AG04450 (cell line): Measurements from ENCODE around the gene TRIO. TPM values are rescaled to one million over a fixed set of nuclear protein-coding genes. Genes with fewer than 3 reads are reported as not detected.

Source experiments
- CTCF ChIA-PET: fragments of 300-600, 350-600 bp; formaldehyde crosslinking; extraction: SDS; loops from one replicate; lab custom pipeline; 2022; ENCODE audit warnings: antibody characterized with exemption, inconsistent platforms; lab: Charles Lee
- POLR2A ChIA-PET: fragments of 350-600 bp; formaldehyde crosslinking; extraction: SDS; loops from one replicate; lab custom pipeline; 2021; ENCODE audit warnings: antibody characterized with exemption, inconsistent platforms; lab: Yijun Ruan, JAX
- DNase-seq: peaks from one replicate; pipeline ENCODE4 v3.0.0-alpha.2; 2011; ENCODE audit warnings: low read depth, low spot score
- H3K27ac ChIP-seq: one replicate; pipeline ENCODE4 v1.5.1; 2012; ENCODE audit warnings: low read depth, low read length, control low read depth
- H3K27me3 ChIP-seq: one replicate; pipeline ENCODE4 v1.6.0; 2012; ENCODE audit warnings: low read length; ENCODE audit not compliant: control insufficient read depth, insufficient read depth
- H3K4me3 ChIP-seq: 2 replicates; pipeline ENCODE4 v1.5.1; 2011; ENCODE audit warnings: mild to moderate bottlenecking, low read depth, low read length, control low read depth
- H3K9me3 ChIP-seq: 2 replicates; pipeline ENCODE4 v1.5.1; 2012; ENCODE audit warnings: low read length; ENCODE audit not compliant: control insufficient read depth, insufficient read depth
- CTCF ChIP-seq: IDR thresholded peaks from 2 replicates; pipeline ENCODE4 v1.5.1; 2011; ENCODE audit warnings: low read depth, low read length, control low read depth, inconsistent platforms
- polyA plus RNA-seq: library from polyadenylated mRNA; depleted of rRNA; stranded (reverse); fragments of >200 nt; gene quantifications from 2 replicates; pipeline ENCODE4 v1.2.3, GENCODE V29; 2011

TRIO gene
- polyA plus RNA-seq, 1 experiment, result 268 TPM

- ChIA-PET POLR2A (interaction anchor here (0.5 kb wide), 1 partner anchor 57 kb away, joined by 4 read pairs; no protein-coding TSS in a partner anchor), CTCF (no interaction called here)
- no peak overlapping the region for H3K4me3 ChIP-seq
- no peaks in the 10 kb centered on the region for H3K27me3 ChIP-seq
- no peak for DNase-seq
- no peak for TF ChIP-seq CTCF
- no peaks in the 10 kb centered on the region for H3K9me3 ChIP-seq
- H3K27ac ChIP-seq, result peak overlapping the region; percentile 58
Measured at GRCh38 chr5:14405706-14406553, 262.8 kb downstream of the TRIO start.

- Histone ChIP-seq H3K9me3 (no peaks in the 10 kb centered on the region), H3K27me3 (no peaks in the 10 kb centered on the region), H3K27ac (peak overlapping the region; percentile 58), H3K4me3 (no peak overlapping the region)
- DNase-seq, result peak; percentile 66
- ChIA-PET CTCF (no interaction called here), POLR2A (interaction anchor here (0.5 kb wide), 1 partner anchor 57 kb away, joined by 4 read pairs; no protein-coding TSS in a partner anchor)
- TF ChIP-seq CTCF, result no peak
Measured at GRCh38 chr5:14406554-14406849, 263.4 kb downstream of the TRIO start.

GRCh38 chr5:14407051-14407450, 263.9 kb downstream of the TRIO start:
- H3K27ac ChIP-seq, result peak overlapping the region; percentile 58
- DNase-seq, result no peak
- H3K9me3 ChIP-seq, result no peaks in the 10 kb centered on the region
- TF ChIP-seq CTCF, result no peak
- ChIA-PET POLR2A (no interaction called here), CTCF (no interaction called here)
- H3K27me3 ChIP-seq, result no peaks in the 10 kb centered on the region
- H3K4me3 ChIP-seq, result no peak overlapping the region

GRCh38 chr5:14407746-14408175, 264.6 kb downstream of the TRIO start:
- TF ChIP-seq CTCF, result no peak
- no peaks in the 10 kb centered on the region for H3K9me3 ChIP-seq
- H3K4me3 ChIP-seq, result no peak overlapping the region
- ChIA-PET CTCF (interaction anchor here (0.7 to 1.7 kb wide), 2 partner anchors 10 to 431 kb away, joined by 3 to 4 read pairs; no protein-coding TSS in a partner anchor), POLR2A (no interaction called here)
- no peaks in the 10 kb centered on the region for H3K27me3 ChIP-seq
- H3K27ac ChIP-seq, result no peak overlapping the region
- no peak for DNase-seq

GRCh38 chr5:14408969-14409586, 265.9 kb downstream of the TRIO start:
- POLR2A ChIA-PET, result interaction anchor here (0.6 kb wide), 1 partner anchor 35 kb away, joined by 3 read pairs; no protein-coding TSS in a partner anchor
- no peak overlapping the region for H3K27ac ChIP-seq
- no peak overlapping the region for H3K4me3 ChIP-seq
- DNase-seq, result no peak
- no peaks in the 10 kb centered on the region for H3K9me3 ChIP-seq
- TF ChIP-seq CTCF, result no peak
- no peaks in the 10 kb centered on the region for H3K27me3 ChIP-seq
- CTCF ChIA-PET, result interaction anchor here (1.2 to 1.7 kb wide), 2 partner anchors 9 to 433 kb away, joined by 3 to 4 read pairs; no protein-coding TSS in a partner anchor
